Brain pericyte (primary cell): ENCODE measurements around the gene IFT22.
"Not testable (repeated sequence)": the region's sequence is repeated elsewhere in the genome, so short reads cannot be mapped to it uniquely, and the experiment has no call there.

Experiments
- DNase-seq: peaks from one replicate; pipeline ENCODE4 v3.0.0-alpha.2; 2012; ENCODE audit warnings: low read depth, low spot score

Gene IFT22

DNA sequence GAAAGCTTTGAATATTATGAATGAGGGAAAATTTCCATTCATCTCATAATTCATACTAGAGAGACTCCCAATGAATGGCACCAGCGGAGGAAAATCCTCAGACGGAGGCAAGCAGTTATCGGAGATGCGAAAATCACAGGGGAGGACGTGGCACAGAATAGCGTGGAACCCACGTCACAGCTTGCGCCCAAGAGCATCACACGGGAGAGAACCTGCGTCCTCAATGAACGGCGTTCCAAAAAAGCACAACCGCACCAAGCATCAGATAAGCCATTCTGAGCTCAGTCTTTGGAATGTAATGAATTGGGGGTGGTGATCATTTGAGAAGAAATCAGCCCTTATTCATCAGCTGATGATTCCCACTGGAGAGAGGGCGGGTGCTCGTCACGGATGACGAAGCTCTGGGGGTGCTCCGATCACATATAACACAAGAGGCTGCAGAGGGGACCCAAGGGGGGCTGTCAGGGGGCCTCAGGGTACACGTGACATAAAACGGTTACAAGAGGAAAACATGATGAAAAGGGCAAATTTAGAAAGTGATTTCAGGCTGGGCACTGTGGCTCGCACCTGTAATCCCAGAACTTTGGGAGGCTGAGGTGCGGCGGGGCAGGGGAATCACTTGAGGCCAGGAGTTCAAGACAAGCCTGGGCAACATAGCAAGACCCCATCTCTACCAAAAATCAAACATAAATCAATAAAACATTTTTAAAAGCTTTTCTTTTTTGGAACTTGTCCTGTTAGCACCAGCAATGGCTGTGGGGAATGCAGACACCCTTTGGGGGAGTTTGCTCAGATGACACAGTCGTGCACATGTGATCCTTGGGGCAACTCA, 42.9 kb downstream of the IFT22 start:
- no peak for DNase-seq

DNA sequence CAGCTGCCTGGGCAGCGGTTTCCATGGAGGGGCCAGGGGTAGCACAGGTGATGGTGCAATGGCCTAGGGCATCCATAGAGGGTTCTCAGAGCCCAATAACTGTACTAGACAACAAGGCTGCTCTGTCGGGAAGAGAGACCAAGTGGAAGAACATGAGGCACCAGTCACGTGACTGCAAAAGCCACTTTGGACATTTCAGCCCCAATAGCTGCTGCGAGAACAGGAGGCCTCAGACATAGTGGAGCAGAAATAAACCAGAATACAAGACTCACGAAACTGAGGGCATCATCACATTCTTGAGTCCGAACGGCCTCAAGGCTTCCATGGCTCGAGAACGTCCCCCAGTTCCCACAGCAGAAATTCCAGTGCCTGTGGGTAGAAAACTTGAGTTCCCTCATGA, 44.5 kb downstream of the IFT22 start:
- no peak for DNase-seq

DNA sequence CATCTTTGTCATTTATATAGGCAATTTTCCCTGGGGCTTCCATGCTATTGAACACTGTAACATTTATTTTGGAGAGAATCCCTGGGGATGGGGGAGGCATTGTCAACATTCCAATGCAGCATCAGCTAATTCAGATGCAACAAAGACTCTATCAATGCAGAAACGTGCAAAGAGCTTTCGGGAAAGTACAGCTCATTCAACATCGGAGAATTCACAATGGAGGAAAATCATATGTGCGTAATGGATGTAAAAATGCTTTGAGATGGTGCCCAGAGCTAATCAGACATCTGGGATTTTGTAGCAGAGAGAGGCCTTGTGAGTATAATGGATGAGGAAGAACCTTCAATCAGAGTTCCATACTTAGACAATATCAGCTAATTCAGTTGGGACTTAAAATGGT, 48.4 kb downstream of the IFT22 start:
- DNase-seq: no peak

DNA sequence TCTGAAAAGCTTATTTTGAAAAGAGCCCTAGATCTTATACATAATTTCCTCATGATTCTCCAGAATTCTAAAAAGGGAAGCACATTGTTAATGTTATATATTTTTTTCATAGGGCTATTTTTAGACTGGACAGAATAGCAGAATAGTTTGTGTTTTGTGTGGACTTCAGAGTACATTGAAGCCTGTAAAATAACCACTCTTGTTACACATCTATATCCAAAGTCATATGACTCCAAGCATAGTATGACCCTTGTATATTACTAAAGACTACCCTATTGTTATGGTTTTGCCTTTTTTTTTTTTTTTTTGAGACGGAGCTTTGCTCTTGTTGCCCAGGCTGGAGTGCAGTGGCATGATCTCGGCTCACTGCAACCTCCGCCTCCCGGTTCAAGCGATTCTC, 50.6 kb downstream of the IFT22 start:
- no peak for DNase-seq

DNA sequence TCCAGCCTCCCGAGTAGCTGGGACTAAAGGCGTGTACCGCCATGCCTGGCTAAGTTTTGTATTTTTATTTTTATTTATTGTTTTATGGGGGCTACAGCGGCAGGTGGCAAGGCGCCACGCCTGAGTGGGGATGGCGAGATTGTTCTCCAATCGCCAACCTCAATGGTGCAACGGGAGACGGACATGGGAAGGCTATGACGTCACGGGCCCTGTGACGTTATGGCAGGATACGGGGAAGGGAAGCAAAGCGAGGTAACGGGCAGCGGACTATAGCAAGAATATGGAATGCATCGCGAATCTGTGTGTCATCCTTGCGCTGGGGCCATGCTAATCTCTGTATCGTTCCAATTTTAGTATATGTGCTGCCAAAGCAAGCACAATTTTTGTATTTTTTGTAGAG, 51.9 kb downstream of the IFT22 start:
- DNase-seq: no peak

DNA sequence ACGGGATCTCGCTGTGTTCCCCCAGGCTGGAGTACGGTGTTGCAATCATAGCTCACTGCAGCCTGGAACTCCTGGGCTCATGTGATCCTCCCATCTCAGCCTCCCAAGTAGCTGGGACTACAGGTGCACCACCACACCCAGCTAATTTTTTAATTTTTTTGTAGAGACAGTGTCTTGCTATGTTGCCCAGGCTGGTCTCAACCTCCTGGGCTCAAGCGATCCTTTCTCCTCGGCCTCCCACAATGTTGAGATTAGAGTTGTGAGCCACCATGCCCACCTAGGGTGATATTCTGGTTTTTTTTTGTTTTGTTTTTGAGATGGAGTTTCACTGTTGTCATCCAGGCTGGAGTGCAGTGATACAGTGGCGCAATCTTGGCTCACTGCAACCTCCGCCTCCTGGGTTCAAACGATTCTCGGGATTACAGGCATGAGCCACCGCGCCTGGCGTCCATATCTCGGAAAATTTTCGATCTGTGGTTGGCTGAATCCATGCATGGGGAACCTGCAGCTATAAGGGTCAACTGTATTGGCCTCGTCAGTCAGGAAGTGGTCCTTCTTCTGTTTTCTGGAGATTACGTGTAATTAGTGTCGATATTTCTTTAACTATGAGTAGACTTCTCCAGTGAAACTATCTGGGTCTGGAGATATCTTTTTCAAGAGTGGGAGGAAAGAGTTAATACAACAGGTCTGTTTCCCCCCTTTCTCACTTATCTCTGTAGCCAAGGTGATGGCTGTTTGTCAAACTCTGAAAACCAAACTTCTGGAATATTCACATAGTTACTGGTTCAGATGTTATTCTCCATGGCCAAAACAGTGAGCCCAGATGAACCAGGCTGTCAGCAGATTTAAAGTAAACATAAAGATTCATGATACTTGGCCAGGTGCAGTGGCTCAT, 55.7 kb downstream of the IFT22 start:
- no peak for DNase-seq

DNA sequence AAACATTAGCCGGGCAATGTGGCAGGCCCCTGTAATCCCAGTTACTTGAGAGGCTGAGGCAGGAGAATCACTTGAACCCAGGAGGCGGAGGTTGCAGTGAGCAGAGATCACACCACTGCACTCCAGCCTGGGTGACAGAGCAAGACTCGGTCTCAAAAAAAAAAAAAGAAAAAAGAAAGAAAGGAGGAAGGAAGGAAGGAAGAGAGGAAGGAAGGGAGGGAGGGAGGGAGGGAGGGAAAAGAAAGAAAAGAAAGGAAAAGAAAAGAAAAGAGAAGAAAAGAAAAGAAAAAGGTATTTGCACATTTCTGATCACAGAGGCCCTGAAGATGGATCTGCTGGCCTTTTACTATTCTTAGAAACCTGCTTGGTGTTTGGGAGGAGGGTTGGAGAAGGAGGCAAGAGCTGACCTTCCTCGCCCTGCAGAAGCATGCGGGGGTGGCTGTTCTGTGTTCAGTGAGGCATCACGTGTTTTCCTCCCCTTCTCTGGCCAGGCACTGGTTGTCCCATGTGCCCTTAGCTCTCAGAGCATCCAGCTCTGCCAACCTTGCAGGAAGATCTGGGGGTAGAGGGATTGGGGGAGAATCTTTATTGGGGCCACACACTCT, 57.4 kb downstream of the IFT22 start:
- DNase-seq: not testable (repeated sequence)
